HEK293 (cell line): Measurements from ENCODE around the gene TNXB.

Experiments used
- CTCF ChIA-PET: fragments of 350-600 bp; formaldehyde crosslinking; extraction: SDS; loops from one replicate; lab custom pipeline; 2021; ENCODE audit warnings: antibody characterized with exemption; lab: Yijun Ruan, JAX
- POLR2A ChIA-PET: fragments of 300-600 bp; formaldehyde crosslinking; extraction: SDS; loops from one replicate; lab custom pipeline; 2020; ENCODE audit warnings: antibody characterized with exemption, inconsistent platforms; lab: Yijun Ruan, JAX
- H3K27ac ChIP-seq: fragments of 200-500 bp; sonication (Bioruptor generic); 2 replicates; pipeline ENCODE4 v1.5.1; 2014; ENCODE audit warnings: low read depth, low read length, control low read depth, inconsistent platforms; ENCODE audit errors: extremely low read depth
- H3K36me3 ChIP-seq, 2 experiments: fragments of 200-500 bp in 1 of 2; sonication (Bioruptor generic) in 1 of 2; 1 replicate in 1 of 2; 2 replicates in 1 of 2; pipeline ENCODE4 v1.5.1; 2014 to 2017; ENCODE audit warnings: inconsistent platforms in 2 of 2, low read length in 2 of 2; ENCODE audit not compliant: control insufficient read depth in 2 of 2, insufficient read depth in 1 of 2
- H3K4me1 ChIP-seq: fragments of 200-500 bp; sonication (Bioruptor generic); 2 replicates; pipeline ENCODE4 v1.5.1; 2014; ENCODE audit warnings: mild to moderate bottlenecking, low read length, inconsistent platforms; ENCODE audit not compliant: control insufficient read depth, insufficient read depth
- H3K4me3 ChIP-seq: 2 replicates; pipeline ENCODE4 v1.5.1; 2011; ENCODE audit warnings: low read depth, mild to moderate bottlenecking, control low read depth, low read length, moderate library complexity
- H3K9me3 ChIP-seq: fragments of 200-500 bp; sonication (Bioruptor generic); 2 replicates; pipeline ENCODE4 v1.5.1; 2014; ENCODE audit warnings: low read depth, low read length, inconsistent platforms; ENCODE audit not compliant: control insufficient read depth, insufficient read depth
- FEZF1 ChIP-seq: fragments of 450-650 bp; formaldehyde crosslinking; IDR thresholded peaks from 2 replicates; pipeline ENCODE4 v1.5.1; 2016; ENCODE audit warnings: missing biosample characterization, missing genetic modification characterization
- GLI4 ChIP-seq: fragments of 450-650 bp; formaldehyde crosslinking; IDR thresholded peaks from 2 replicates; pipeline ENCODE4 v1.5.1; 2016; ENCODE audit warnings: missing biosample characterization, missing genetic modification characterization
- GLIS1 ChIP-seq: fragments of 450-650 bp; formaldehyde crosslinking; IDR thresholded peaks from 2 replicates; pipeline ENCODE4 v1.5.1; 2016; ENCODE audit warnings: missing biosample characterization, missing genetic modification characterization
- HOXA7 ChIP-seq: sonication (generic); formaldehyde crosslinking; IDR thresholded peaks from 2 replicates; pipeline ENCODE4 v1.8.1; 2022; ENCODE audit warnings: missing genetic modification reagents, borderline replicate concordance
- PRDM1 ChIP-seq: fragments of 450-650 bp; formaldehyde crosslinking; IDR thresholded peaks from 2 replicates; pipeline ENCODE4; 2016; ENCODE audit warnings: missing biosample characterization, missing genetic modification characterization
- RBAK ChIP-seq: fragments of 450-650 bp; formaldehyde crosslinking; IDR thresholded peaks from 2 replicates; pipeline ENCODE4 v1.5.1; 2016; ENCODE audit warnings: missing biosample characterization, missing genetic modification characterization
- TSHZ1 ChIP-seq: fragments of 450-650 bp; formaldehyde crosslinking; IDR thresholded peaks from 2 replicates; pipeline ENCODE4 v1.5.1; 2016; ENCODE audit warnings: missing biosample characterization, missing genetic modification characterization, borderline replicate concordance
- ZBTB17 ChIP-seq: fragments of 450-650 bp; formaldehyde crosslinking; IDR thresholded peaks from 2 replicates; pipeline ENCODE4 v1.5.1; 2016; ENCODE audit warnings: missing biosample characterization, missing genetic modification characterization
- ZBTB48 ChIP-seq: fragments of 450-650 bp; formaldehyde crosslinking; IDR thresholded peaks from 2 replicates; pipeline ENCODE4 v1.5.1; 2016; ENCODE audit warnings: missing biosample characterization, missing genetic modification characterization
- ZBTB6 ChIP-seq: fragments of 450-650 bp; formaldehyde crosslinking; IDR thresholded peaks from 2 replicates; pipeline ENCODE4 v1.5.1; 2017; ENCODE audit warnings: missing biosample characterization, missing genetic modification characterization
- ZNF121 ChIP-seq: fragments of 450-650 bp; formaldehyde crosslinking; IDR thresholded peaks from 2 replicates; pipeline ENCODE4 v1.5.1; 2016; ENCODE audit warnings: missing biosample characterization, missing genetic modification characterization
- ZNF16 ChIP-seq: fragments of 450-650 bp; formaldehyde crosslinking; IDR thresholded peaks from 2 replicates; pipeline ENCODE4 v1.5.1; 2016; ENCODE audit warnings: low read depth, missing biosample characterization, missing genetic modification characterization
- ZNF184 ChIP-seq: fragments of 450-650 bp; IDR thresholded peaks from 2 replicates; pipeline ENCODE4 v1.5.1; 2018; ENCODE audit warnings: missing biosample characterization, mild to moderate bottlenecking, missing genetic modification characterization
- ZNF211 ChIP-seq: fragments of 450-650 bp; formaldehyde crosslinking; IDR thresholded peaks from 2 replicates; pipeline ENCODE4 v1.5.1; 2016; ENCODE audit warnings: low read depth, missing biosample characterization, missing genetic modification characterization
- ZNF214 ChIP-seq: fragments of 450-650 bp; formaldehyde crosslinking; IDR thresholded peaks from 2 replicates; pipeline ENCODE4 v1.5.1; 2017; ENCODE audit warnings: missing biosample characterization, mild to moderate bottlenecking, missing genetic modification characterization, borderline replicate concordance
- ZNF24 ChIP-seq: fragments of 450-650 bp; formaldehyde crosslinking; IDR thresholded peaks from 2 replicates; pipeline ENCODE4 v1.5.1; 2016; ENCODE audit warnings: missing biosample characterization, missing genetic modification characterization
- ZNF274 ChIP-seq, 2 experiments: fragments of 200-500 bp in 1 of 2; fragments of 450-650 bp in 1 of 2; sonication (Bioruptor generic) in 1 of 2; formaldehyde crosslinking in 1 of 2; IDR thresholded peaks; 2 replicates each; pipeline versions ENCODE4 v1.5.1 to v1.6.1; 2014 to 2016; ENCODE audit warnings: borderline replicate concordance in 1 of 2, inconsistent platforms in 1 of 2, low read length in 1 of 2, missing biosample characterization in 1 of 2, missing genetic modification characterization in 1 of 2
- ZNF302 ChIP-seq: fragments of 450-650 bp; formaldehyde crosslinking; IDR thresholded peaks from 2 replicates; pipeline ENCODE4 v1.5.1; 2016; ENCODE audit warnings: missing biosample characterization, missing genetic modification characterization, low read depth
- ZNF324 ChIP-seq: fragments of 450-650 bp; formaldehyde crosslinking; IDR thresholded peaks from 2 replicates; pipeline ENCODE4 v1.5.1; 2016; ENCODE audit warnings: missing biosample characterization, missing genetic modification characterization
- ZNF37A ChIP-seq: fragments of 450-650 bp; IDR thresholded peaks from 2 replicates; pipeline ENCODE4 v1.5.1; 2018; ENCODE audit warnings: missing biosample characterization, missing genetic modification characterization
- ZNF423 ChIP-seq: fragments of 450-650 bp; formaldehyde crosslinking; IDR thresholded peaks from 2 replicates; pipeline ENCODE4 v1.5.1; 2016; ENCODE audit warnings: missing biosample characterization, missing genetic modification characterization
- ZNF600 ChIP-seq: fragments of 450-650 bp; formaldehyde crosslinking; IDR thresholded peaks from 2 replicates; pipeline ENCODE4 v1.5.1; 2016; ENCODE audit warnings: missing biosample characterization, missing genetic modification characterization
- ZNF621 ChIP-seq: fragments of 450-650 bp; formaldehyde crosslinking; IDR thresholded peaks from 2 replicates; pipeline ENCODE4 v1.5.1; 2017; ENCODE audit warnings: missing biosample characterization, missing genetic modification characterization
- ZNF623 ChIP-seq: fragments of 450-650 bp; formaldehyde crosslinking; IDR thresholded peaks from 2 replicates; pipeline ENCODE4 v1.5.1; 2016; ENCODE audit warnings: missing biosample characterization, missing genetic modification characterization
- ZXDB ChIP-seq: fragments of 450-650 bp; formaldehyde crosslinking; IDR thresholded peaks from 2 replicates; pipeline ENCODE4 v1.5.1; 2016; ENCODE audit warnings: missing biosample characterization, missing genetic modification characterization

The TNXB gene

GRCh38 chr6:32109765-32110160 lies 625 bp upstream of the TNXB start:
- TF ChIP-seq ZNF16: no peak
- 0 out of 2 replicates have a peak, but pooled peaks have one; percentile 25 for TF ChIP-seq ZBTB17 (tag by site-specific recombination)
- CTCF ChIA-PET: interaction anchor here (0.8 to 5.9 kb wide), 5 partner anchors 8 to 158 kb away, joined by 3 to 45 read pairs (median 6); no protein-coding TSS in a partner anchor
- POLR2A ChIA-PET: interaction anchor here (0.6 to 1.6 kb wide), 10 partner anchors 9 to 270 kb away, joined by 3 to 8 read pairs (median 4); partner anchors contain the start of gene DXO

GRCh38 chr6:32108727-32109113 lies 418 bp downstream of the TNXB start:
- TF ChIP-seq ZNF24 (no peak), PRDM1 (tag by site-specific recombination) (no peak), ZNF274 (IDR thresholded peaks at IDR 0.05; ENCODE audit: low read length) (no peak), ZNF274 (tag by site-specific recombination; IDR thresholded peaks at IDR 0.05; ENCODE audit: borderline replicate concordance) (no peak), ZBTB6 (tag by site-specific recombination) (no peak), RBAK (tag by site-specific recombination) (no peak), ZNF324 (tag by site-specific recombination) (no peak), ZXDB (tag by site-specific recombination) (no peak), ZNF423 (tag by site-specific recombination) (no peak), ZNF623 (tag by site-specific recombination) (no peak), ZNF214 (tag by site-specific recombination) (no peak), HOXA7 (CRISPR knock-in tag) (no peak), ZBTB48 (tag by site-specific recombination) (no peak), ZNF600 (tag by site-specific recombination) (no peak), GLI4 (tag by site-specific recombination) (no peak)
- TF ChIP-seq, all 188 proteins: peak for 0
- Histone ChIP-seq H3K9me3 (no peaks in the 10 kb centered on the region), H3K27ac (no peak overlapping the region), H3K36me3 (peaks cover 0 to 13% of the 10 kb centered on the region in 2 experiments; a peak in 1 of 3 replicates), H3K4me1 (peaks cover 9% of the 10 kb centered on the region; the same call in 1 of the 2 replicates), H3K4me3 (no peak overlapping the region)
- POLR2A ChIA-PET: interaction anchor here (0.6 to 1.6 kb wide), 7 partner anchors 8 to 211 kb away, joined by 3 to 8 read pairs (median 4); partner anchors contain the start of gene ATF6B
- CTCF ChIA-PET: interaction anchor here (1.2 to 5.9 kb wide), 3 partner anchors 9 to 136 kb away, joined by 3 to 45 read pairs (median 4); a partner anchor contains a TSS

More at GRCh38 chr6:32109765-32110160, 625 bp upstream of the TNXB start:
- Histone ChIP-seq H3K27ac (no peak overlapping the region), H3K36me3 (peaks cover 0 to 13% of the 10 kb centered on the region in 2 experiments; a peak in 1 of 3 replicates), H3K4me1 (peaks cover 9% of the 10 kb centered on the region; the same call in 1 of the 2 replicates), H3K4me3 (no peak overlapping the region), H3K9me3 (no peaks in the 10 kb centered on the region)

- Histone ChIP-seq H3K36me3 (peaks cover 0 to 7% of the 10 kb centered on the region in 2 experiments; a peak in 1 of 3 replicates), H3K4me3 (no peak overlapping the region), H3K4me1 (peaks cover 9% of the 10 kb centered on the region; the same call in 1 of the 2 replicates), H3K27ac (no peak overlapping the region), H3K9me3 (no peaks in the 10 kb centered on the region)
- ChIA-PET CTCF (interaction anchor here (0.7 to 5.9 kb wide), 4 partner anchors 9 to 331 kb away, joined by 3 to 45 read pairs (median 4); a partner anchor contains a TSS), POLR2A (interaction anchor here (0.7 to 1.6 kb wide), 4 partner anchors 9 to 210 kb away, joined by 3 to 5 read pairs (median 4); partner anchors contain the start of gene ATF6B)
- no peak for TF ChIP-seq ZNF121
- no peak for TF ChIP-seq ZNF37A (tag by site-specific recombination)
- no peak for TF ChIP-seq TSHZ1 (tag by site-specific recombination)
- no peak for TF ChIP-seq FEZF1
- TF ChIP-seq ZNF302 (tag by site-specific recombination): no peak
- TF ChIP-seq ZNF211 (tag by site-specific recombination): no peak
- peak; percentile 58 for TF ChIP-seq GLIS1 (tag by site-specific recombination)
- no peak for TF ChIP-seq ZNF621 (tag by site-specific recombination)
- TF ChIP-seq ZBTB17 (tag by site-specific recombination): peak; percentile 35; the same call in 1 of the 2 replicates
- no peak for TF ChIP-seq ZNF184 (tag by site-specific recombination)
Observed at GRCh38 chr6:32108094-32108627, 977 bp downstream of the TNXB start.
